Inferior parietal cortex (tissue), 1 donor: ENCODE results near the gene TBCB.
"Not testable (repeated sequence)": the region's sequence is repeated elsewhere in the genome, so short reads cannot be mapped to it uniquely, and the experiment has no call there.

Experiments
- DNase-seq: peaks from one replicate; pipeline ENCODE4 v3.0.0-alpha.2; 2016; ENCODE audit errors: extremely low spot score

TBCB gene

GRCh38 chr19:36115453-36116343 is at the start of gene TBCB:
Gene TBCB (plus strand): TSS chr19:36115468. CDS start chr19:36115561, 93 bp downstream.
- DNase-seq = no peak

GRCh38 chr19:36067681-36068080 is 47.6 kb upstream of the TBCB start:
- no peak for DNase-seq

- not testable (repeated sequence) for DNase-seq
These were observed 46.3 kb upstream of the TBCB start for GRCh38 chr19:36068810-36069499.

DNA sequence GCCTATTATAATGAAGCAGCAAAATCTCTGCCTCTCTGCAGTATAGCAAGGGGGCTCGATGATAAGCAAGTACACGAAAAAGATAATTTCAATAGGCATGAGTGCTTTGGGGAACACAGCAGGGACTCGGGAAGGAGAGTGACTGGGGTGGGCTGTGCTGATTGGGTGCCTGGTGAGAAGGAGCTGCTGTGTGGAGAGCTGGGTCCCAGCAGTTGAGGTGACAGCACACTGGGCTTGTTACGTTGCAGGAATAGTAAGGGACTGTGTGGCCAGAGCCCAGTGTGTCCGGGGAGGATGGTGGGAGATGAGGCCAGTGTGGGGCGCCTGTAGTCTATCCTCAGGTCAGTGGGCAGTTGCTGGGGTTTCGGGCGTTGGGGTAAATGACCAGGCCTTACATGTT is 43.2 kb upstream of the TBCB start:
- DNase-seq = no peak

- no peak for DNase-seq
These were observed 42.0 kb upstream of the TBCB start for GRCh38 chr19:36073121-36073876.

DNA sequence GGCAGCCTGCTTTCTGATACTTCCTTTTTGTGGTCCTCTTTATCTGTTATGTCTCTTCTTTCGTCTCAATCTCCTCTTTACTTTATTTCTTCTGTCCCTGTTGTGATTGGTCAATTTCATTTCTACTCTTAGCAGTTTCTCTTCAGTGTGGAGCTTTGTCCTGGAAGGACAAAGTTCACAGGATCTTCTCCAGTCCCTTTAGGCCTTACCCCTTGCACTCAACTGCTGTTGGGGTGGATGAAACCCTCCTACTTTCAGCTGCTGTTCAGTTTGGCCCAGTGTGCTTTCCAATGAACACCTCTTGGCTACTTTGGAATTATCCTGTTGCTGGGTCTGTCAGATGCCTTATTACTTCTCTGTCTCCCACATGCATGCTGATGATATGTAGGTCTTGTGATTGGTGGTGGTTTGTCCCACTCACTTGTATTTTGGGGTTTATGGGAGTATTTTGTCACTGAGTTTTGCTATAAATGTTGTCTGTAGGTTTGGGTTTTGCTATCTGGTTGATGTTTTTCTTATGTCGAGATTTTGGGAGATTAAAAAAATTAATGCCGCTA is 35.8 kb upstream of the TBCB start:
- DNase-seq = no peak

- DNase-seq = peak; percentile 83
These were observed 33.9 kb upstream of the TBCB start for GRCh38 chr19:36081385-36081784.

DNA sequence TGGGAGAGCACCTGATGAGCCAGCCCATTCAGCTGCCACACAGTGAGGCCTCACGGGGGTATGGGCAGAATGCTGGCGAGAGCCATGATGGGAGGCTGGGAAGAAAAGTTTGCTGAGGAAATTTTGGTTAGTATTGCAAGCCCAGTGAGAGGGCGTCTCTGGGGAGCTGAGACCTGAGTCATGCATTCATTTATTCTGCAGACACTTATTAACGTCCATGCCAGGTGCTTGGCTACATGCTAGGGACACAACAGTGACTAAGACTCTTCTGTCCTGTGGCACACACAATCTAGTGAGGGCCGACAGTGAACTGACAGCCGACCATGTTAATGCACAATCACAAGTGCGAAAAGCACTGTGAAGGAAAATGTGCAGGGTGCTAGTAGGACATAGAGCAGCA is 33.4 kb upstream of the TBCB start:
- DNase-seq = no peak

- DNase-seq = no peak
These were observed 32.4 kb upstream of the TBCB start for GRCh38 chr19:36082916-36083315.

DNA sequence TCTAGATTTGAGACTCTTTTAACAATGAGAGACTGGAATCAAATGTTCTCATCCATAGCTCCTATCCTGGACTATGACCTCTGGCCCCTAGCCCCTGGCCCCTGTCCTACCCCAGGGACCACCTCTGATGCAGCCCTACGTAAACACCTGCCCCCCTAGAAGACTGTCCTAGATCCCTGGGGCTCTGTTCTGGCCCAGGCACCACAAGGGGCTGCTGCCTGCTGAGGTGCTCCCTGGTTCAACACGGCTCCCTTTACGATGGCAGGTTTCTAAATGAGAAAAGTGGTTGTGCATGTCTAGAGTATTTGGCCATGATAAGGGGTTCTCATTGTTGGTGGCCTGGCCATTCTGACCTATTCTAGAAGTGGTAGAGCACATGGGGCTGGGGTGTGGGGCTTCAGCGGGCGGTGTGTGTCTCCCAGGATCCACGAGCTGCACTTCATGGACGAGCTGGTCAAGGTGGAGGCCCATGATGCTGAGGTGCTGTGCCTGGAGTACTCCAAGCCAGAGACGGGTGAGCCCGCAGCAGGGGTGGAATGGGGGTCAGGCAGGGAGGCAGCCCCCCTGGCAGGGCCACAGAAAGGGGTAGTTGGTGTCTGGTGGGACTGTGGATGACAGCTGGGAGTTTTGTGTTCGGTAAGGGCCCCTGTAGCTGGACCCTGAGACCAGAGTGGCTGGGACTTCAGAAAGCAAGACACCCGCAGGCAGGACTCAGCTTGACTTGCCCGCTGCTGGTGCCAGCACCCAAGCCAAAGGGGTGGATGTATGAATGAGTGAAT is 30.8 kb upstream of the TBCB start:
- DNase-seq = no peak

- DNase-seq = no peak
These were observed 28.9 kb upstream of the TBCB start for GRCh38 chr19:36086326-36086725.

DNA sequence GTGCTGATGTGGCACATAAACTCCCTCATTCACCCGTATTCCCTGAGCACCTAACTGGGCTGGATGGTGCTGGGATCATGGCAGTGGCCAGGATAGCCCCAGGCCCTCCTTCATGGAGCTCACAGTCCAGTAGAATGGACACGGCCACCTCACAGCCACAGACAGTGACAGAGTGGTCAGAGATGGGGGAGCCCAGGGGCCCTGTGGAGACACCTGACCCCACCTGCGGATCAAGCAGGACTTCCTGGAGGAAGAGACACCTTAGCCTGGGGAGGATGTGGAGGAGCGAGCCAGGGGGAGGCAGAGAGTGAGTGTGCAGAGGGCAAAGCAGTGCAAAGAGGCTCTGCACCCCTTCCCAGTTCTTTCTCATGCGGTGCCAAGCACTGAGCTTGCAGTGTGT is 25.4 kb upstream of the TBCB start:
- no peak for DNase-seq

DNA sequence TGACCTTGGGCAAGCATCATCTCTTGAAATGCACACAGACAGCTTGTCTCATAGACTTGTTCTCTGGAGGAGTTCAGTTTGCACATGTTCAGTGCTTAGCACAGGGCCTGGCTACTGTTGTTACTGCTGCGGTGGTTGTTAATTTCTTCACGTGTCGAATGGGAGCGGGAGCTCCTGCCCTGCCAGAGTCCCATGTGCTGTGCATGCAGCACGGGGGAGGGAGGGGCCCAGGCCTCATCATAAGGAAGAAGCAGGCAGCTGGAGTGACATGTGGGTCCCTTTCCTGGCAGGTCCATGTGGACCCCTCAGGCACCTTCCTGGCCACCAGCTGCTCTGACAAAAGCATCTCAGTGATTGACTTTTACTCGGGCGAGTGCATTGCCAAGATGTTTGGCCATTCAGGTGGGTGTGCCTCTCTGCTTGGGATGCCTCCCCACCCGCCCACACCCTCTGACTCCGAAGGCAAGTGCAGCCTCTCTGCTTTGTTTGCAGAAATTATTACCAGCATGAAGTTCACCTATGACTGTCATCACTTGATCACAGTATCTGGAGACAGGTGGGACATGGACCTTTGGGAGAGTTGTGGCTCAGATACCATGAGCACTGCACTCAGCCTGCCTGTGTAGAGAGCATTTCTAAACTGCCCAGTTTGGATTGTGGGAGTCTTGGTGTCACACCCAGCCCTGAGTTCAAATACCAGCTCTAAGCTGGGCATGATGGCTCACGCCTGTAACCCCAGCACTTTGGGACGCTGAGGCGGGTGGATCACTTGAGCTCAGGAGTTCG is 24.2 kb upstream of the TBCB start:
- no peak for DNase-seq

- DNase-seq = no peak
These were observed 22.7 kb upstream of the TBCB start for GRCh38 chr19:36092566-36092965.

- no peak for DNase-seq
These were observed 22.1 kb upstream of the TBCB start for GRCh38 chr19:36093146-36093662.

DNA sequence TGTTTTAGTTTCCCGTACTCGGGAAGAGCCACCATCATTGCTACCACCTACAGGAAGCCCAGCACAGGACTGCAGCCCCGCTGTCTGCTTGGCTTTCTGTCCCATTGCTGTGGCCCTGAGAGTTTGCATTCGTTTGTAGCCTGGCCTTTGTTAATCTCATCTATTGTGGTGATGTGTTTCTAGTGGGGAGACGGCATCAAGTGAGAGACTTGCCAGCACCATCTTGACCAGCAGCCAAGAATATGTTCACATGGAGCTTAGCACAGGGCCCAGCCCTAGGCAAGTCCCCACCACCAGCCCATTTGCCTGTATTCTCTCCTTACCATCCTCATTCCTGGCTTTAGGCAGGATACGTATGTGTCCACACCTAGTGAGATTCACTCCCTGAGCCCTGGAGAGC is 21.6 kb upstream of the TBCB start:
- DNase-seq = no peak

GRCh38 chr19:36097036-36097435 is 18.2 kb upstream of the TBCB start:
- DNase-seq = peak; percentile 87

DNA sequence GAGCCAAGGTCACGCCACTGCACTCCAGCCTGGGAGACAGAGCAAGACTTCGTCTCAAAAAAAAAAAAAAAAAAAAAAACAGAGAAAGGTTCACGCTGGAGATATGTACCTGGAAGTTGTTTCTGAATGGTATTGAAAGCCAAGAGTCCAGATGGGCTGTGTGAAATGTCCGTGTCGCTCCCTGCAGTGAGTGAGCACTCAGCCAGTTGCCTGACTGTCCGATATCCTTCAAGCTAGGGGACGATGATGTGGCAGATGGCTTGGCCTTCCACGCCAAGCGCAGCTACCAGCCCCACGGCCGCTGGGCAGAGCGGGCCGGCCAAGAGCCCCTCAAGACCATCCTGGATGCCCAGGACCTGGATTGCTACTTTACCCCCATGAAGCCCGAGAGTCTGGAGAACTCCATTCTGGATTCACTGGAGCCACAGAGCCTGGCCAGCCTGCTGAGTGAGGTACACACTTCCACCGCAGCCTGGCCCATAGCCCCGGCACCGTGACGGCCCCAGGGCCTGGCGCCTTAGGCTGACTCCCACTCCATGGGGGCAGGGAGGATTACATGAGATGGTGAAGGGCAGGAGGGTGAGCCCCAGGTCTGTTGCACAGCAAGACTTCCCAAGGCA is 16.0 kb upstream of the TBCB start:
- DNase-seq = no peak

GRCh38 chr19:36100476-36100875 is 14.8 kb upstream of the TBCB start:
- DNase-seq = no peak
